GM21619 (cell line): Measurements from ENCODE around the gene PRRX2.
"Not testable (repeated sequence)": the region's sequence is repeated elsewhere in the genome, so short reads cannot be mapped to it uniquely, and the experiment has no call there.

ENCODE experiments used
- ATAC-seq: cut with Tn5 transposase; IDR thresholded peaks from one replicate; pipeline ENCODE4 v1.9.1; 2021; ENCODE audit not compliant: unreplicated experiment

The PRRX2 gene

DNA sequence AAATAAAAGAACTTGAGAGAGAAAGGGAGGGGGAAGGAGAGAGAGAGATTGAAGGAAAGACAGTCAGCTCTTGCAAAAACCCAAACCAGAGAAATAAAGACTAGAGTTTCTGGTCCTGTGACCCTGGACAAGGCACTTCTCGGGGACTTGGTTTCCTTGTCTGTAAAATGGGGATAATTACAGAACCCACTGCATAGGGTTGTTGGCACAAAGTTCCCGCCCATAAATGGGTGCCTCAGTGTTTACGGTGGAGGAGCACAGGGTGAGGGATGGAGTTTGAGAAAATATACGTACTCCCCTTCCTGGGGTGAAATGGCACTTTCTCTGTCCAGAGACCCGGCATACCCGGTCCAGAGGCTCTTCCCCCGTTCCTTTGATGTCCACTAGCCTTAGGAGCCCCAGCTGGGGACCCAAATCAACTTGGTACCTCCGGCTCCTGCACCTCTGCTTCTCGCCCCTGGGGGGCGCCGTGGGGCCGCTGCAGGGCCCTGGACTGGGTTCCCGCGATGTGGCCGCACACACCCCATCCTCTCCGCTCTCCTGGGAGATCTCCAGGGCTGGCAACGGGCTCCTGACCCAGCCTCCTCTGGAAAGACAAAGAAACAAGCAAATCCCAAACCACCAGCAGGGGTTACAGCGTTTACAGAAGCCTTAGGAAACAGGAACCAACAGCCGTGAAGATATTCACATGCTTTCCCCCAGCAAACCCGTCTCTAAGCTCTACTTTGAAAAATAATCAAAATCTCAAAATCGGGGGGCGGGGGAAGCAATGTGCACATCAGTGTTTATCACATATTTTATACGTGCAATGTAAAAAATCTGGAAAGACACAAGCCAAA lies 61.1 kb downstream of the PRRX2 start:
- no peak for ATAC-seq

DNA sequence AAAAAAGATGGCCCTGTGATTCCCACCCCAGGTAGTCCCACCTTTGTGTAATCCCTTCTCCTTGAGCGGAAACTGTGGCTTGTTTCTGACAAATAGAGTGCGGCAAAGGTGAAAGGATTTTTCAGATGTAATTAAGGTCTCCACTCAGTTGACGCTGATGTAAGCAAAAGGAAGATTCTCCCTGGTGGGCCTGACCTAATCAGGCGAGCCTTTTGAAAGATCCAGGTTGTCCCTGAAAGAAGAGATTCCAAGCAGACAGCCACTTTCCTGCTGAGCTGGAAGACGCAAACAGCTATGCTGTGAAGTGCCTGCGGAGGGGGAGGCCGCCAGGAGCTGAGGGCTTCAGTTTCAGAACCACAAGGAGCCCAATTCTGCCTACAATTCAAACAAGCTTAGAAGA lies 63.3 kb downstream of the PRRX2 start:
- no peak for ATAC-seq

DNA sequence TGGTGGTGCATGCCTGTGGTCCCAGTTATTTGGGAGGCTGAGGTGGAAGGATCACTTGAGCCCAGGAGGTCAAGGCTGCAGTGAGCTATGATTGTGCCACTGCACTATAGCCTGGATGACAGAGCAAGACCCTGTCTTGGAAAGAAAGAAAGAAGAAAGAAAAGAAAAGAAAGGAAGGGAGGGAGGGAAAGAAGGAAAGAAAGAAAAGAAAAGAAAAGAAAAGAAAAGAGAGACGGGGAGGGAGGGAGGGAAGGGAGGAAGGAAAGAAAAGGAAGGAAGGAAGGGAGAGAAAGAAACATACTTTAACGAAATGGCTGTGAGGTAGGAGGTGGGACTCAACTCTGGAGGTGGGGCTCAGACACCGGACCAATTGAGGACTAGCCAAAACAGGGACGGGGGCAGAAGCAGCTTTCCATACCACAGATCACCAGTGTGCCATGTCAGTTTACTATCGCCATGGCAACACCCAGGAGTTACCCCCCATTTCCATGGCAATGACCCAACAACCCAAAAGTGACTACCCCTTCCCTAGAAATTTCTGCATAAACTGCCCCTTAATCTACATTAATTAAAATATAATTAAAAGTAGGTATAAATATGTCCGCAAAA lies 66.1 kb downstream of the PRRX2 start:
- no peak for ATAC-seq

DNA sequence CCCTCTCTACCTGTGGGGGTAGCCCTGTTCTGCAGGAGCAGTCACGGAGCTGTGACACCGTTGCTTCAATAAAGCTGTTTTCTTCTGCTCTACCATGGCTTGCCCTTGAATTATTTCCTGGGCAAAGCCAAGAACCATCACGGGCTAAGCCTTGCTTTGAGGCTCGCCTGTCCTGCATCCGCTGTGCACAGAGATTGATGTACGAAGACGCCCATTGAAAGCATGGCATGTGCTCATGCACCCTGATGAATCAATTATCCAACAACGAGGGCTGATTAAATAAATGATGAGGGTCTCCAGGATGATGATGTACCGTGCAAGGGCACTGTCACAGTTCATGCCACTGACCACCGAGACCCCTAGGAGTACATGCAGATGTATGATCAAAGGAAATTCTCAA lies 66.7 kb downstream of the PRRX2 start:
- ATAC-seq: no peak

DNA sequence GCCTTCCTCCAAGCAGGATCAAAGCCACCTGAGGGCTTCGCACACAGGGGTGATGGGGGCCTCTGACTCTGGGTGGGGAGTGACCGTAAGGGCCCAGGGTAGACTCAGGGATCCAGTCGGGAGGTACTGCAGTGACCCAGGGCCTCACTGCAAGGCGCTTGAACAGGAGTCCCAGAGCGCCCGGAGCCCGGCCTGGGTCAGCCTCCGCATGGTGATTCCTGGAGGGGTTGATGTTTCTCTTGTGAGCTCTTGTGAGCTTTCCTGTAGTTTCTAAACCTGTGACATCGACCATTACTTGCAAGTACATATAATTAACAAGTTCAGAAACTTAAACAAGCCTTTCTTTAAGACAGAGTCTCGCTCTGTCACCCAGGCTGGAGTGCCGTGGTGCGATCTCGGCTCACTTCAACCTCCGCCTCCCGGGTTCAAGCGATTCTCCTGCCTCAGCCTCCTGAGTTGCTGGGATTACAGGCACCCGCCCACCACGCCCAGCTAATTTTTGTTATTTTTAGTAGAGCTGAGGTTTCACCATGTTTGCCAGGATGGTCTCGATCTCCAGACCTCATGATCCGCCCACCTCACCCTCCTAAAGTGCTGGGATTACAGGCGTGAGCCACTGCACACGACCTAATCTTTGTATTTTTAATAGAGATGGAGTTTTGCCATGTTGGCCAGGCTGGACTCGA lies 67.6 kb downstream of the PRRX2 start:
- no peak for ATAC-seq

DNA sequence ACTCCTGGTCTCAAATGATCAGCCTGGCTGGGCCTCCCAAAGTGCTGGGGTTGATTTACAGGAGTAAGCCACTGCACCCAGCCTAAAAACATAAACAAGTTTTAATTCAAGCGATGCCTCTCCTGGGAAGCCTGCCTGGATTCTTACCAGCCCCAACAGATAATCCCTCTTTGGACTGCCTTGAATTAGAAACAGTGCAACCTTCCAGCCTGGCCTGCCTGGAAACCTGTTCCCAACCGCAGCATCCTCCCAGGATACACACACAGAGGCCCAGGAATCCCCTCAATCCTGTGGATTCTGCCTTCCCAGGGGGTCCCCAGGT lies 68.1 kb downstream of the PRRX2 start:
- ATAC-seq: no peak

DNA sequence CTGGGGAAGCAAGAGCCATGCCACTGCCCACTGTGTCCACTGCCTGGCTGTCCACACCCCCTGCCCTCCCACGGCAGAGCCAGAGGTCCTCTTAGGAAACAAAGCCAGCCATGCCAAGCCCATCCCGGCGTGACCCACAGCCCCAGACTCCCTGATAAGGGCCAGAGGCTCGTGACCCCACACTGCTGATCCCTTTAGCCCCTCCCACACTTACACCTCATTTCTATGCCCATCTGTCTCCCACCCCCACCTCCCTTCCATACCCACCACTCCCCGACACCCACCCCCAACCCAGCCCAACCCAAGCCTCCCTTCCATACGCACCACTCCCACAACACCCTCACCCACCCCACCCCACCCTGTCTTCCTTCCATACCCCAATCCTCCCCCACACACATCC lies 70.1 kb downstream of the PRRX2 start:
- ATAC-seq: no peak

DNA sequence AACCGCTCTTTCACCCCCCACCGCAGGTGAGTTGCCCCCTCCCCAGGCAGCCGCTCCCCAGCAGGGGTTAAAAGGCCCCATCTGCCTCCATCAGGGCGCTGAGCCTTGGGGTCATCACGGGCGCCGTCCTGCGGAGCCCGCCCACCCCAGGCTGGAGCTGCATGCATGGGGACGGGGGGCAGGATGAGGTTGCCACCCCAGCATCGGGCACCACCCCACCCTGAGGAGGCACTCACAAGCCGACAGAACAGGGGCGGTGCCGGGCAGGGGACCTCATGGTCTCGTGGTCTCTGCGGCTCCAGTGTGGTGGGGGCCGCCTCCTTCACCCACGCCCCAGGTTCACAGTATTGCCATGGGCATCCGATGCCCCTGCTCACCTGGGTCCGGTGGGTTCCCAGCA lies 70.9 kb downstream of the PRRX2 start:
- ATAC-seq: no peak

DNA sequence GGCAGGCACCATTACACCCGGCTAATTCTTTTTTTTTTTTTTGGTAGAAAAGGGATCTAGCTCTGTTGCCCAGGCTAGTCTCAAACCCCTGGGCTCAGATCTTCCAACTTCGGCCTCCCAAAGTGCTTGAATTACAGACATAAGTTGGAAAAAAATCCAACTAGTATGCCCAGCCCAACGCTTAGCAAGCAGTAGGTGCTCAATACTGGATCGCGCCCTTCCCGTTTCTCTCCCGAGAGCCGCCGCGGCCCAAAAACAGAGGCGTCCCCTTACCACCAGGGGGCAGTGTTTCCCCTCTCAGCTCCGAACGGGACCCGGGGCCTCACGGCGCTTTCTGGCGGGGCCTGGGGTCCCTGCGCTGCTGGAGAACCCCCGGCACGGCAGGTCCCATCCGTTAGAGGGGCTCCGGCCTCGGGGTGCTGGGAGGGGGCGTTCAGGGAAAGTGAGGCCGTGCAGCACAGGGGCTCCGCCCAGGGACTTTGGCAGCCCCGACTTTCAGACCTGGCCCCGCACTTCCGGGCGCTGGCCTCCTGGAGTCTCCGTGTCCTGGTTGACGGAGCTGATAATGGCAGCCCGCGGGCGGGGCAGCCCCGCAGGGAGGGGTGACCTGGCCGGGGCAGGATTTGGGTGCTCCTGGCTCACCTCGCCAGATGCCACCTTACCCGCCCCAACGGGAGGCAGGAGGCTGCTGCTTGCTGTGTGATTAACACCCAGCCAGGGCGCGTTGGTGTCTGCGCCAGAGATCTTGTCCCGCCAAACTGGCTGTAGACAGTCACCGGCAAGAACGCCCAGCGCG lies 72.2 kb downstream of the PRRX2 start:
- ATAC-seq: no peak

DNA sequence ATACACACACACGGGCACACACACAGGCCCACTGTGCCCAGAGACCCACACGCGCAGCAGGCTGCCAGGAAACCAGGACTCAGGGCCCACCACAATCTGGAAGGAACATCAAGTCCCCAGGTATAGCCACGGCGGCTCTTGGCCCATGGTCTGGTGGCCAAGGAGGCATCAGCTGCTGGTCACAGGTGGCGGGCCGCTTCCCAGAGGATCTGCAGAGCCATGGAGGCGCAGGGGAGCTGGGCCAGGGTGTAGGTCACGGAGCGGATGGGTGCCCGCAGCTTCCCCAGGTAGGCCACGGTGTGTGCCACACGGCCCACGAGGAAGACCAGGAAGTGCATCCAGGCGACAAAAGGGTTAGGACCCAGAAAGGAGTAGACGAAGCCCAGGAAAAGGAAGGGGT lies 74.0 kb downstream of the PRRX2 start:
- no peak for ATAC-seq

DNA sequence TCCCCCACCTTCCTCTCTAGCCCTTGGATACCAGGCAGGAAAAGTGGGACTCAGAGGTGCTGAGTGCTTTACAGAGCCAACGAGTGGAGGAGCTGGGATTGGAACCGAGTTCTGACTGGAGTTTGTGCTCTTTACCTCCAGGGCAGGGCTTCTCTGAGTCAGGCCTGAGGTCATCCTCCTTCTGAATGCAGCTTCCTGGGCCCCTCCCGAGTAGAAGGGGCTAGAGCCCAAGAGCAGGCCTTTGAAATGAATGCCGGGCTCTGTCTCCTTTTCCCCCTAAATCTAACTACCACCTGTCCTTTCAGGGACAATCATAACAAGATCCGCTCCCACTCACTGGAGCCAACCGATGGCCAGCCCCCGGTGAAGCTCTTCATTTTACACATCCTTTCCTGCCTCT lies 74.7 kb downstream of the PRRX2 start:
- no peak for ATAC-seq

DNA sequence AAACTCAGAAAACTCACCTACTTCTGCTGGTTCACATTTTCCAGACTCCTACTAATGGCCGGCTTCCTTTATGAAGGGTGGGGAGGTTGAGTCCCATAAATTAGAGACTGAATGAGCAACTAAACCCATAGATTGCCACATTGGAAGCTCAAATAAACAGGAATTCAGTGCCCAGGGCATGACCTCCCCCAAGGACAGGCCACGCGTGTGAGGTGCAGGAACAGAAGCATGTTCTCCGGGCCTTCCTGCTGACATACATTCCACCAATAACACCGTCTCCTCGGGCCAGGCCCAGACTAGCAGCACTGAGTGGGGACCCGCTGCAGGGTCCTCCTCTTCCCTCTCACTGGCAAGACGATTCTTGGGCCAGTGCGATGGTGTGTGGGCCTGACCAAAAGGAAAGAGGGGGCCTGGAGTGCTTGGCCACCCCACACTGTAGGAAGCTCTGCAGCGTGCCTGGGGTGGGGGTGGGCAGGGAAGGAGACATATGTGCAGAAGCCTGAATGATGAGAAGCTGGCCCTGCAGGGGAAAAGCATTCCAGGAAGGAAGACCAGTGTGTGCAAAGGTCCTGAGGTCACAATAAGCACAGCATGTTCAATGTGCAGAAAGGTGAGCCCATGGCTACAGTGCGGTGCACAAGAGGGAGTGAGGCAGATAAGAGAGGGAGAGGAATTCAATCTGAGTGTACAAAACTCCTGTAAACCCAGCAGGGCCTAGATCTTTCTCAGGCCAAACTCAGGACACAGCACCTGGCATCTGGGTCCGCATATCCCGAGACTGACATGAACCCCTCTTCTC lies 75.4 kb downstream of the PRRX2 start:
- no peak for ATAC-seq

DNA sequence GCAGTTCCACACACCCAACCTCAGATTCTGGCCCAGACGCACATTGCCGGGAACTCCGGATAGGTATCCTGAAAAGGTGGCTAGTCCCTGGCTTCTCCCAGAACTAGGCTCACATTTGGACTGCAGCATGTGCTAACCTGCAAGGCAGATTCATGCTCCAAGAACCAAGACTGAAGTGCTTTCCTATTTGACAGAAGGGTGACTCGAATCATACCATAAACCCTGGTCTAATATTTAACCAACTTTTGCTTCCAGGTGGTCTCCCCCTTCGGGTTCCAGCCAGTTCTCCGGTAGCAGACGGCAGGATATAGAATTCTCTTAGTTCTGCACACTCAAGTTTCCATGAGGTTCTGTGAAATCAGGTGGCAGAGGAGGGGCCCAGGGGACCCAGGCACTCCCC lies 79.8 kb downstream of the PRRX2 start:
- no peak for ATAC-seq

DNA sequence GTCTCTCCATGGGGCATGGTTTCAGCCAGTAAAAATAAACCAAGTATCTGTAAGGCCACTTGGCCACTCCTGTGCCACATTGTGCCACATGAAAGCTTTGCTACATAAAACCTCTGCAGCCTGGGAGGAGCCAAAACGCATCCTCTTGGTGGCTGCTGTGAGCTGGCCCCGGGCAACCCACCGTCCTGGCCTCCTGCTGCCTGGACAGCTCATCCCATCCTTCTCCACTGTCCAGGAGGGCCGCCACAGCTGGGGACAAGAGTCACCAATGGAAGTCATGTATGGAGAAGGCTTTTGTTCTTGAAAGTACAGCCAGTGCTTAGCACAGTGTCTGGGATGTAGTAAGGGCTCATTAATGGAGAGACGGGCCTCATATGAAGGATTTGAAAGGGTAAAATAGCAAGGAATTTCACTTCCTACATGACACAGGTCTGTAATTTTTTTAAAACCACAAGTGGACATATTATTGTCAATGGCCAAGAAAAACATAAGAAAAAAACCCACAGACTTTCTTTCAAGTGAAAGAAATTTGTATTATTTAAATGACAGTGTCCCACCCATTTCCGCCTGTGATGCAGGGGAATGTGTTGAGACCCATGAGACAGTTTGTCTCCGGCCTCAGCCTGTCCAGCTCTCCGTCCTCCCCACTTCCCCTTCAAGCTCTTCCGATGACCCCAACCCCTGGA lies 80.8 kb downstream of the PRRX2 start:
- no peak for ATAC-seq

DNA sequence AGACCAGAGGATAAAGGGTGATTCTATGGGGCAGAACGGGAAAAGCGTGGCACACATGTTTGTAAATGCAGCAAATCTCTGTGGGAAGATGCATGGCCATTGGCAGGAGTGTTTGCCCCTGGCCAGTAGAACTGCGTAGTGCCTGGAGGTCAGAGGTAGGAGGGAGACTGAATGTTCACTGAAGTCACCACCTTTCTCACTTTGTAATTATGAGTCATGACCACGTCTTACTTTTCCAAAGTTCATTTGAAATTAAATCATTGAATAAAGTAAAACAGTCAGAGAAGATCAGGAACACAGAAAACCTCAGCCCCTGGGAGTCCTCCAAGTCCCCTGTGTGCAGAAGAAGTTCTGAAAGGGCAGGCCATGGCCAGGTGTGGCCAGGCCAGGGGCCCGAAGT lies 82.8 kb downstream of the PRRX2 start:
- ATAC-seq: no peak

DNA sequence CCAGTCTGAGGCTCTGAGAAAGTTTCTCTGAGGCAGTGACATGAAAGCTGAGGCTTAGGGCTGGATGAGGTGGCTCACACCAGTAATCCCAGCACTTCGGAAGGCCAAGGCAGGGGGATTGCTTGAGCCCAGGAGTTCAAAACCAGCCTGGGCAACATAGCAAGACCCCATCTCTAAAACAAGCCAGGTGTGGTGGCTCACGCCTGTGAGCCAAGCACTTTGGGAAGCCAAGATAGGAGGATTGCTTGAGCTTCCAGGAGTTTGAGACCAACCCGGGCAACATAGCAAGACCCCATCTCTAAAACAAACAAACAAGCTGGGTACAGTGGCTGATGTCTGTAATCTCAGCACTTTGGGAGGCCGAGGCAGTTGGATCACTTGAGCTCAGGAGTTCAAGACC lies 83.6 kb downstream of the PRRX2 start:
- not testable (repeated sequence) for ATAC-seq

DNA sequence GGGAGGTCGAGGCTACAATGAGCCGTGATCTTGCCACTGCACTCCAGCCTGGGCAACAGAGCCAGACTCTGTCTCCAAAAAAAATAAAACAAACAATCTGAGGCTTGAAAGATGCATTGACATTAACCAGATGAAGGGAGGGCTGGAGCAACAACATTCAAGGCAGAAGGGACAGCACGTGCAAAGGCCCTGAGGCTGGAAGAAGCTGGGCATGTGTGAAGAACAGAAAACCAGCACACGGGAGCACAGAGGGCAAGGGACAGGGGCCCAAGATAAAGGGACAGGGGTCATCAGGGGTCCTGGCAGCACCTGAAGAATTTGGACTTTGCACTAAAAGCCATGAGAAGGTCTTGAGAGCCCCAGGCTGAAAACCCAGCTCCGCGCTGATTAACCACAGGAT lies 84.1 kb downstream of the PRRX2 start:
- ATAC-seq: no peak

DNA sequence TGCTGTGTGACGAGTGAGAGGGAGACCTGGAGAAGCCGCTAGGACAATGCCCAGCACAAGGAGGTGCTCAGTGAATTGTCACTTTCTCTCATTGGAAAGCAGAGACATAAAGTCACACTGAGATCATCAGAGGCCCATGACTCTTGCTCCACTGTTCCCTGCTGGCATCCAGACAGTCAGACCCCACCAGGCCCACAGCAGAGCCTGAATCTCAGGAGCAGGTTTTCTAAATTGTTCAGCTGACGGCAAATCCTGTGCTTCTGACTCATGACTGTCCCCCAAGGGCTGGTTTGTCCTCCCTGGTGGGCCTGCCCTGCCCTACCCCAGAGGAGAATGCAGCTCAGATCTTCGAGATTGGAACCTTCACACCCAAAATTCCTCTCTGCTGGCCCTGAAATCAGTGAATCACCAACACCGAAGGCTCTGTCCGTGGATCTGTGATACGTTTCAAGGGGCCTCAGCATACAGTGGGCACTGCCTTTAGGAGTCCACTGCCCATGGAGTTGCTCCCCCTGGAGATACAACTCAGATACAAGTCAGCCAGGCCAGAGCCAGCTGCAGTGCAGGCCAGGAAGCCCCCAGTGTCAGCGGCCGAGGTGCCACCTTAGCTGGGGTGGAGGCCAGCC lies 84.7 kb downstream of the PRRX2 start:
- ATAC-seq: no peak

DNA sequence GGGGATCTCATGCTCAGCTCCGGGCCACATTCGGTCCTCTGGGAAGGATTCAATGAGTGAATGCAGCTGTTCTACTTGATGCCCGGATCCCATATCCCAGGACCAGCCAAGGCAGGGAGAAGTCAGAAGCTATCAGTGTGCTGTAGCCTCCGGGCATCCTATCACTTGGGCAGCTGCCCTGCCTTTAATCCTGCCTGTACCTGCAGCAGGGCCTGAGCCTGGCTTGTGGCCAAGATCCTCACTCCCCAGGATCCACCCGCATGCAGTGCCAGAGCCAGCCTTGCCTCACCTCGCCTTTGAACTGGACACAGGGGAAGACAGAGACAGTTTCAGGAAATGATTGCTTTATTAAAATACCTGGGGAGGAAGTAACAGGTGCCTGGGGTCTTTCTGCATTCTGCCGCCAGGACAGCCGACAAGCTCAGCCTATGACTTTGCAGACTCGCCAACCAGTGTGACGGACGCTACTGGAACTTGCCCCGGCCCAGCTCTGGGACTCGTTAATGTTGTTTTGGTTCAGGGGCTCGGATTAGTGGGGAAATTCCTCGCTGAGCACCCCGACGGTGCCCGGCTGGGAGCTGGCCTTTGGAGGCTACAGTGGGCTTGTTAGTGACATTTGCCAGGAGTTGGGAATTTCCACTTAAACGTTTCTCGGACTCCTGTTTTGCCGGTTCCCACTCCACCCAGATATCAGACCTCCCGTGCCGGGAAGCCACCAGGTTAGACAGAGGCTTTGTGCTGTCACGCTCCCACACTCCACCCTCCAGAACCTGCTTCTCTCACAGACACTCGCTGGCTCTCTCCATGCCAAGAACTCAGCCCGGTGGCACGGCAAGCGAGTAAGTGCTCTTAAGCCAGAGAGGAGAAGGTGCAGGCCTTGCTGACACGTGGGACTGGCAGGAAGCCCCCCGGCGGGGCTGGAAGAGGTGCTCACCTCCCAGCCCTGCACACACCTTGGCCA lies 86.7 kb downstream of the PRRX2 start:
- no peak for ATAC-seq
